ENCODE data around the gene SLC16A9. TPM values are rescaled to one million over a fixed set of nuclear protein-coding genes. Genes with fewer than 3 reads are reported as not detected.
A peak's percentile ranks its signal among the peaks of the same experiment; 100 is the strongest.
"Not testable (repeated sequence)": the region's sequence is repeated elsewhere in the genome, so short reads cannot be mapped to it uniquely, and the experiment has no call there.

Gene SLC16A9
- total RNA-seq, 1 donor from 2014 or later: 4.4 TPM

DNA sequence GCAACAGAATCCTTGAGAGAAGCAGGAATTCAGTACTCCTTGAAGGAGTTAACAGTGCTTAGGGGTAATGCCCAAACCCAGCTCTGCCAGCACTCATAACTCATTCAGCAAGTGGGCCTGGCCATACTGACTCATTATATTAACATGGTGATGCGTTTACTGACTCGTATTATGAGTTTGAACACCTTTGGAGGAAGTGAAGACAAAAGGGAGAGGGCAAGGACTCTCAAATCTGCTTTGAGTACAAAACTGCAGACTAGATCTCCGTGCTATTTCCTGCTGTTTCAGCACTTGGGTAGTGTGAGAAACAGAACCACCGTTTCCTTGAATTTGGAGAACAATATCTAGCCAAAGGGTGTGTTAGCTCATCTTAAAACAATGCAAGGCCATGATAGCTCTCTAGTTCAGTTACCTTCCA is 30.8 kb downstream of the SLC16A9 start:
- Mint-ChIP-seq H3K4me3 (no peak overlapping the region), H3K36me3 (ENCODE audit: low read depth) (no peaks in the 10 kb centered on the region), H3K27ac (no peak overlapping the region), H3K9me3 (no peaks in the 10 kb centered on the region), H3K4me1 (peaks cover 3% of the 10 kb centered on the region), H3K27me3 (no peaks in the 10 kb centered on the region)
- intact Hi-C loops (cut with micrococcal nuclease): no loop called here
- DNase-seq: peak; percentile 58

DNA sequence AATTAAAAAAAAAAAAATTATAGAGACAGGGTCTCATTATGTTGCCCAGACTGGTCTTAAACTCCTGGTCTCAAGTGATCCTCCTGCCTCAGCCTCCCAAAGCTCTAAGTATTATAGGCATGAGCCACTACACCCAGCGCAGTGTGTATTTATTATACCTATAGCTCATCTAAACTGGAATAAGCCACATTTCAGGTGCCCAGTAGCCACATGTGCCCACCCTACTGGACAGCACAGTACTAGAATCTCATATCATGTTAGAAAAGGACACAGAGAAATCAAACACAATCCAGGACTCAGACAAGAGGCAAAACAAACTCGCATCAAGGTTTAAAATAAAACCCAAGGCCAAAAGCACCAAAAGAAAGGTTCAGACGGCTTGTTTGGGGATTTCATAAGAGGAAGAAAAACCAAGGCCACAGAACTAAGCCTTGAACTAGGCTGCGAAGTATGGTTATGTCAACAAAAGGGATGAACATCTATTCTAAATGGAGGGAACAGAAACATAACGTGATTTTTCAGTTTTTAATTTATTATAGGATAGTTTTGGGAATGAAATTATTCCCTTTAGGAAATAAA is 32.3 kb downstream of the SLC16A9 start:
- peaks cover 3% of the 10 kb centered on the region for H3K4me1 Mint-ChIP-seq
- no peaks in the 10 kb centered on the region for H3K27me3 Mint-ChIP-seq
- intact Hi-C loops (cut with micrococcal nuclease): no loop called here
- no peaks in the 10 kb centered on the region for H3K9me3 Mint-ChIP-seq
- no peak for DNase-seq
- no peaks in the 10 kb centered on the region for H3K36me3 Mint-ChIP-seq (ENCODE audit: low read depth)
- no peak overlapping the region for H3K27ac Mint-ChIP-seq
- H3K4me3 Mint-ChIP-seq: no peak overlapping the region

DNA sequence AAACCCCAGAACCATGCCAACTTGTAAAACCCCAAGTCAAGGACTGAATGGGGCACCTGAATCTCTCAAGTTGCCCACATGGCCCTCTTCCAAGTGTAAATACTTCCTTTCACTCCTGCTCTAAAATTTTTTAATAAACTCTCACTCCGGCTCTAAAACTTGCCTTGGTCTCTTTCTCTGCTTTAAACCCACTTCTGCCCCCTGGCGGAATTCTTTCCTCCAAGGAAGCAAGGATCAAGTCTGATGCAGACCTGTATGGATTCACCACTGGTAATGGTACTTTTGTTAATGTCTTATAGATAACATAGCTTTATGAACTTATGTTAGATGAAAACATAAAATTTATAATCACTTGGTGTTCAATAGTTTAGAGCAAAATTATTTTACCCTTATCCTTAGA is 33.8 kb downstream of the SLC16A9 start:
- Mint-ChIP-seq H3K4me3 (no peak overlapping the region), H3K36me3 (ENCODE audit: low read depth) (no peaks in the 10 kb centered on the region), H3K27me3 (no peaks in the 10 kb centered on the region), H3K4me1 (peaks cover 3% of the 10 kb centered on the region), H3K9me3 (no peaks in the 10 kb centered on the region), H3K27ac (no peak overlapping the region)
- no peak for DNase-seq
- intact Hi-C loops (cut with micrococcal nuclease): no loop called here

DNA sequence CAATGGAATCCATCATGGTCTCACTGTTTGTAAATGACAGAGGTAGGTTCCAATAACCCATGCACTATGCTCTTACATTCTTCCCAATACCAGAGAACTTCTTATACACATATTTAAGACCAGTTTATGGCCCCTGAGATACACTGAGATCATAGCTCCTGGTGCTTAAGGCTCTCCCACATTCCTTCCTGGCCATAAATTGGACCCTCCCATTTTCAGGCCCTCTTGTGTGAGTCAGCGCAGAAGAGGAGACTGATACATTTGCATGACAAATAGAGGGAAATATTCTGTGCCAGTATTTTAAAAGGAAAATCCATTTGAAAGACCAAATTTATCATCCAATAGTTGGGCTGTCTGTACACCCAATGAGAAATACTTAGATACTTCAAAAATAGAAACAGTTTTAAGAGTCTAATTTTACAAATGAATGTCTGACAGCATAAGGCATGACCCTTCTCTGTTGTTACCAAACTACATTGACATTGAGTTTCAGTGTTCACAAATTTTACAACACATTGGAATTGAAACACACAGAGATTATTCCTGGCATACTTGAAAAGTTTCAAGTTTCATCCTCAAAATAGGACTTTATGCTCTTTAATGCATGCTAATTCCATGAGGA is 35.3 kb downstream of the SLC16A9 start:
- DNase-seq: no peak
- no peak overlapping the region for H3K4me3 Mint-ChIP-seq

DNA sequence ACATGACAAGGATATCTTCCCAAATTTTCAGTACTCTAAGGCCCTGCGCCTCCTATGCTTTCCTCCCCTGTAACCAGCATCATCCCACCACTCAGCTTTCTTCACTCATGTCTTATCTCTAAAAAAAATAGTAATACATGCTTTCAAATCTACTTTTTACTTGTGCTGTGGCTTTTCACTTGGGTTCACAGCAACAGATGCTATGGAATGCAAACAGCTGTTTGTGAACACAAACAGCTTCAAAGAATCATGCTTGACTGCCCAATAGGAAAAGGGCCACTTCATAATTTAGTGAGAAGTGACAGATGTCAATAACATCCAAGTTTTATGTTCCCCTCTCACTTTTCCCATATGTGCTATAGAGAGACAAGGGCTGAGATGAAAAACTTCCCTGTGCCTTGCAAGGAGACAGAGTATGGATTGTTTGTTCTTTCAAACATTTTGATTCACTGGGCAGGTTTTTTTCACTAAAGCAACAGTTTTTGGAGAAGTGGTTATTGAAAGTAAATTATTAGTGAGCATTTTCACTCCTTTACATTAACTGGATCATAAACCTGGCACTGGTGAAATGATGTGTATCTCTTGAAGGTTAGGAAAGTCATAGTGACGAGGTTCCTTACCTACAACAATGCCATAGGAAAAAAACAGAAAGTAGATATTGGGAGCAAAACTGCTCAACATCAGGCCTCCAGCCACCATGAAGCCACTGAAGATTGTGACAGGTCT is 37.3 kb downstream of the SLC16A9 start:
- no peaks in the 10 kb centered on the region for H3K27me3 Mint-ChIP-seq
- intact Hi-C loops (cut with micrococcal nuclease): no loop called here
- DNase-seq: no peak
- H3K27ac Mint-ChIP-seq: no peak overlapping the region
- H3K4me1 Mint-ChIP-seq: peaks cover 3% of the 10 kb centered on the region
- H3K4me3 Mint-ChIP-seq: no peak overlapping the region
- peaks cover 2% of the 10 kb centered on the region for H3K36me3 Mint-ChIP-seq (ENCODE audit: low read depth)
- H3K9me3 Mint-ChIP-seq: peaks cover 6% of the 10 kb centered on the region

More for the DNA sequence above, 35.3 kb downstream of the SLC16A9 start:
- Mint-ChIP-seq H3K9me3 (no peaks in the 10 kb centered on the region), H3K4me1 (peaks cover 3% of the 10 kb centered on the region), H3K36me3 (ENCODE audit: low read depth) (no peaks in the 10 kb centered on the region), H3K27ac (no peak overlapping the region), H3K27me3 (no peaks in the 10 kb centered on the region)
- intact Hi-C loops (cut with micrococcal nuclease): no loop called here

DNA sequence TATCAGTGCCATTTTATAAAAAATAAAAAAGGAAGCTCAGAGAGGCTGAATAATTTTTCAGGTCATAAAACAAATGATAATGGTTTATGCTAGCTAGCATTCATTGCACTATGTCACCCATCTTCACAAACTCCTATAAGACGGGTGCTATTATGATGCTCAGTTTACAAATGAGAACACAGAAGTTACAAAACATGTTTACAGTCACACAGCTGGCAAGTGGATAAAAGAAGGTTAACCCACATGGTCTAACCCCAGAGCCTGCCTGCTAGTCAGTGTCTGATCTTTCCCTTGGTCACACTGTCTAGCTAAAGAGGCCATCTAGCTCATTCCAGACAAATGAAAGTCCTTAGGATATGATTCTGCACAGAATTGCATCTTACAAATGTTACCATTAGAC is 39.4 kb downstream of the SLC16A9 start:
- intact Hi-C loops (cut with micrococcal nuclease): no loop called here
- H3K4me3 Mint-ChIP-seq: no peak overlapping the region
- DNase-seq: no peak
- H3K9me3 Mint-ChIP-seq: peaks cover 6% of the 10 kb centered on the region
- no peak overlapping the region for H3K27ac Mint-ChIP-seq
- peaks cover 3% of the 10 kb centered on the region for H3K4me1 Mint-ChIP-seq
- H3K36me3 Mint-ChIP-seq (ENCODE audit: low read depth): peaks cover 2% of the 10 kb centered on the region
- H3K27me3 Mint-ChIP-seq: no peaks in the 10 kb centered on the region

DNA sequence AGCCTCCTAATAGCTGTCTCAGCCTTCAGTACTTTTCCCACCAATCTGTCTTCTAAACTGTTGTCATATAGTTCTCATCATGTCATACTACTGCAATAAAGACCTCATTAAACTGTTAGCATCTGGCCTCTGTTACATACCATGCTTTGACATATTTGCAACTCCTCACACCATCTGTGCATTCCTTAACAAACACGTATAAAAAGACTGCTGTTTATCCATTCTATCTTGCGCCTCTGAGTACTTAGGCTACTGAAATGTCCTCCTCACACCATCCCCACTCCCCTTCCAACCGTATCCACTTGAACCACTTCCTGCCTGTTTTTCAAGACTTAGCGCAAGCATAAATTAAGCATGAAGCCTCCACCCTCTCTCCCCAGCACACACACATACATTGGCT is 41.6 kb downstream of the SLC16A9 start:
- H3K27me3 Mint-ChIP-seq: no peaks in the 10 kb centered on the region
- intact Hi-C loops (cut with micrococcal nuclease): no loop called here
- H3K27ac Mint-ChIP-seq: no peak overlapping the region
- H3K9me3 Mint-ChIP-seq: peaks cover 6% of the 10 kb centered on the region
- peaks cover 3% of the 10 kb centered on the region for H3K4me1 Mint-ChIP-seq
- DNase-seq: no peak
- H3K36me3 Mint-ChIP-seq (ENCODE audit: low read depth): peaks cover 2% of the 10 kb centered on the region
- no peak overlapping the region for H3K4me3 Mint-ChIP-seq

DNA sequence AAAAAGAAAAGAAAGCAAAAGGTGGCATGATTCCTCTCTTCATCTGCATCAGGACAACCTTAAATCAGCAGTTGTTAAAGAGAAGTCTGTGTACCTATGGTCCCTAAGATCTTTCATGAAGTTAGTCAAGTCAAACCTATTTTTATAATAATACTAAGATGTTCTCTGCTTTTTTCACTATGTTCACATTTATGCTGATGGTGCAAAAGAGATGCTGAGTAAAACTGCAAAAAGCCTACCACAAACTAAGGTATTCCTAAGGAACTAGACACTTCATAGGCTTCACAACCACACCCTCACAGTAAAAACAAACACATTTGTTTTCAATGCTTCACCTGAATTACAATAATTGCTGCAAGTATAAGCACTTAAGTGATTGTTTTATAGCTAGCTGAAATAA is 43.3 kb downstream of the SLC16A9 start:
- Mint-ChIP-seq H3K27ac (no peak overlapping the region), H3K4me3 (no peak overlapping the region), H3K27me3 (no peaks in the 10 kb centered on the region), H3K36me3 (ENCODE audit: low read depth) (peaks cover 2% of the 10 kb centered on the region), H3K9me3 (peaks cover 6% of the 10 kb centered on the region), H3K4me1 (peaks cover 3% of the 10 kb centered on the region)
- intact Hi-C loops (cut with micrococcal nuclease): no loop called here
- DNase-seq: no peak

DNA sequence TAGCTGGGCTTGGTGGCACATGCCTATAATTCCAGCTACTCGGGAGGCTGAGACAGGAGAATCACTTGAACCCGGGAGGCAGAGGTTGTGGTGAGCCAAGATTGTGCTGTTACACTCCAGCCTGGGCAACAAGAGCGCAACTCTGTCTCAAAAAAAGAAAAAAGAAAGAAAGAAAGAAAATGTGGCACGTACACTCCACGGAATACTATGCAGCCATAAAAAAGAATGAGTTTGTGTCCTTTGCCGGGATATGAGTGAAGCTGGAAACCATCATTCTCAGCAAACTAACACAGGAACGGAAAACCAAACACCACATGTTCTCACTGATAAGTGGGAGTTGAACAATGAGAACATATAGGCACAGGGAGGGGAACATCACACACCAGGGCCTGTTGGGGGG is 46.4 kb downstream of the SLC16A9 start:
- H3K4me3 Mint-ChIP-seq; H3K36me3 Mint-ChIP-seq (ENCODE audit: low read depth); H3K27ac Mint-ChIP-seq; intact Hi-C loops (cut with micrococcal nuclease); DNase-seq; H3K27me3 Mint-ChIP-seq; H3K4me1 Mint-ChIP-seq: not testable (repeated sequence)
- H3K9me3 Mint-ChIP-seq: peaks cover 15% of the 10 kb centered on the region

DNA sequence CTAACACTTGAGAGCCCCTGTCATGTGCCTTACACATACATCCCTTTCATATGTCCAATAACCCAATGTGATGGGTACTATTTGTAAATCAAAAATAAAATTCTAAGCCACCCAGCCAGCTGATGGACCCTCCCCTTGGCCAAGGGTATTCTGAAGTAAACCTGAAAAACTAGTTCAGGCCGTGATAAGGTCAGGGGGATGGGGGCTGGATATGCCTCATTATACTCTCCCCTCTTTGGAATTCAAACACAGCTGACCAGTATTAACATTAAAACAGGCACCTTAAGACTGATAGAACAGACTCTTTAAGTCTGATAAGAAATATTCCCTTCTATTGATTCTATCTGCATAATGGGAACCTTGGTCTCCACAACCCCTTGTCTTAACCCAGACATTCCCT is 51.9 kb downstream of the SLC16A9 start:
- no peak for DNase-seq
- no peaks in the 10 kb centered on the region for H3K36me3 Mint-ChIP-seq (ENCODE audit: low read depth)
- H3K27me3 Mint-ChIP-seq: peaks cover 4% of the 10 kb centered on the region
- intact Hi-C loops (cut with micrococcal nuclease): no loop called here
- no peak overlapping the region for H3K27ac Mint-ChIP-seq
- H3K4me3 Mint-ChIP-seq: no peak overlapping the region
- H3K4me1 Mint-ChIP-seq: peaks cover 8% of the 10 kb centered on the region
- H3K9me3 Mint-ChIP-seq: peaks cover 10% of the 10 kb centered on the region

DNA sequence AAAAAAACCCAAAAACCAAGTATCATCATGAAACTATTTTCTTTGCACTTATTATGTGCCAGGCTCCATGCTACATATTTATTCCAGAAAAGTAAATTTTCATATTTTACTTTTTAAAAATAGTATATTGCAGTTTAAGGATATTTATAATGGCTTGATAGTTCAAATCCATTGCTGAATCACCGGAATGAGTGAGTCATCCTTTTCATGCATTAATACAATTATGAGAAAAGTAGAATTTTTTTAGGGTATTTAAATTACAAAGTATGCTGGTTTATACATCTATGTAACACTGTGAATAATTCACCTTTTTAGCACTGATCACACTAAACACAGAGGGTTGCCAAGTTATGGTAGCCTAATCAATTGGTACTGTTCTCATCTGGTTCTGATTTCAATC is 54.3 kb downstream of the SLC16A9 start:
- no peaks in the 10 kb centered on the region for H3K36me3 Mint-ChIP-seq (ENCODE audit: low read depth)

DNA sequence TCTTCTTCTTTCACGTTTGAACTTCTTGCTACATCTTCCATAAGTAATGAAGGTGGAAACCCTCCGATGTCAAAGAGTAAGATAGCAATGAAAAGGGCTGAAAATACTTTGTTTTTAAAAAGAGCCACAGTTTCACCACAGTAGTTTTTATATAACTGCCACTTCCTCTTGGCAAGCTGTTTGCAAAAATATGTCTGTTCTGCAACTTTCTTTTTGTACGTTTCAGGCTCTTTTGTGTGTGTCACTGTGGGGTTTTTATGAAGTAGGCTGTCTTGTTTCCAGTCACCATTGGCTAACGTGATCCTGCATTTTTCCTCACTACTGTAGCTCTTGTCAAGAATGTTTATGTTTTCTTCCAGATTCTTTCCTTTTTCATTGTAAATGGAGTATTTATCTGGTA is 55.6 kb downstream of the SLC16A9 start:
- peak overlapping the region; percentile 22 for H3K27ac Mint-ChIP-seq
- intact Hi-C loops (cut with micrococcal nuclease): no loop called here
- DNase-seq: peak; percentile 57
- H3K27me3 Mint-ChIP-seq: no peaks in the 10 kb centered on the region
- peaks cover 3% of the 10 kb centered on the region for H3K9me3 Mint-ChIP-seq
- H3K4me1 Mint-ChIP-seq: peaks cover 8% of the 10 kb centered on the region
- peak overlapping the region; percentile 34 for H3K4me3 Mint-ChIP-seq
- no peaks in the 10 kb centered on the region for H3K36me3 Mint-ChIP-seq (ENCODE audit: low read depth)

More for the DNA sequence above, 54.3 kb downstream of the SLC16A9 start:
- Mint-ChIP-seq H3K27me3 (peaks cover 4% of the 10 kb centered on the region), H3K27ac (no peak overlapping the region), H3K9me3 (peaks cover 13% of the 10 kb centered on the region), H3K4me3 (no peak overlapping the region), H3K4me1 (peaks cover 8% of the 10 kb centered on the region)
- no peak for DNase-seq
- intact Hi-C loops (cut with micrococcal nuclease): no loop called here

DNA sequence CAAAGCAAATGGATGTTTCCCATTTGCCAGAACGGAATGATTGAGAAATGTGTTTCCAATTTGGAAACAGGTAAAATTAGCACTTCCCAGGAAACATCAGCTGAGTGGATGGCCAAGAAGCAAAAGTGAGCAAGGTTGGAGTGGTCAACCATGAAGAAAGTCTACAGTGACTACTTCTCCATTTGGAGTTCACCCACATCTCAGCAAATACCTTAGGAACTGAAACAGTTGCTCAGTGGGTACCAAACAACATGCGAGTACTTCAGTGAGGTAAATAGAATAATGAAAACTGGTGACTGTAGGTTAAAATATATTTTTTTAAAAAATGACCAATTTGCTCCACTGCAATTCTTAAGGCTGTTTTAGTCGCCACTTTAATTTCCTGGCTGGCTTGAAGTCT is 57.7 kb downstream of the SLC16A9 start:
- H3K4me3 Mint-ChIP-seq: no peak overlapping the region
- intact Hi-C loops (cut with micrococcal nuclease): no loop called here
- DNase-seq: peak; percentile 42
- H3K4me1 Mint-ChIP-seq: peaks cover 8% of the 10 kb centered on the region
- no peaks in the 10 kb centered on the region for H3K36me3 Mint-ChIP-seq (ENCODE audit: low read depth)
- no peaks in the 10 kb centered on the region for H3K27me3 Mint-ChIP-seq
- H3K27ac Mint-ChIP-seq: no peak overlapping the region
- peaks cover 3% of the 10 kb centered on the region for H3K9me3 Mint-ChIP-seq

DNA sequence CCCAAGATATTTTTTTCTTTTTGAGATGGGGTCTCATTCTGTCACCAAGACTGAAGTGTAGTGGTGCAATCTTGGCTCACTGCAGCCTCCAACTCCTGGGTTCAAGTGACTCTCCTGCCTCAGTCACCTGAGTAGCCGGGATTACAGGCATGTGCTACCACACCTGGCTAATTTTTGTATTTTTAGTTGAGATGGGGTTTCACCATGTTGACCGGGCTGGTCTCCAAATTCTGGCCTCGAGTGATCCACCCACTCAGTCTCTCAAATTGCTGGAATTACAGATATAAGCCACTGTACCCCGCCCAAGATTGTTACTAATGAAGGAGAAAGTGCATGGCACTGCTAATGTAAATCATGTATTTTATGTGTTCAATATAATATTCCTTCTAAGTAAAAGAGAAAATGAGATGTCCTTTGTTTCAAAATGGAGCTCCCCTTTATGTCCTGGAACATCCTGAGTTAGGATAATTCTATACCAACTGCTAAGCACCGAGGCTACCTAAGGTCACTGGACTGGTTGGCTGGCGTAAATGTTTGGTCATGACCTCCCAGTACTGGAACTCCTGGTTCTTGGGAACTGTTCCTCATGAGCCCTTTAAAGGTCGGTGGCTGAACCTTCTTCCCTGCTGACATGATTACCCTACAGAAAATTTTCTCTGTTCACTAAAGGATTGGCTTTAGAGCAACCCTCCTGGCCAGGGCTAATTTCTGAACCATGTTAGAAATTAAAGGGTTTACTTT is 59.9 kb downstream of the SLC16A9 start:
- H3K4me1 Mint-ChIP-seq: peaks cover 8% of the 10 kb centered on the region
- no peak overlapping the region for H3K27ac Mint-ChIP-seq
- intact Hi-C loops (cut with micrococcal nuclease): no loop called here
- DNase-seq: peak; percentile 36
- H3K9me3 Mint-ChIP-seq: peaks cover 14% of the 10 kb centered on the region
- H3K4me3 Mint-ChIP-seq: no peak overlapping the region
- H3K36me3 Mint-ChIP-seq (ENCODE audit: low read depth): no peaks in the 10 kb centered on the region
- peaks cover 2% of the 10 kb centered on the region for H3K27me3 Mint-ChIP-seq

Data from activated CD4-positive, alpha-beta T cell treated with anti-CD3 and anti-CD28 coated beads, Interleukin-2, amount 10 ng/mL, durations not matched to agents 24 days and 14 days (primary cell).